GM12892 (cell line): Measurements from ENCODE around the gene SCLT1.

Experiments
- POLR2A ChIP-seq: IDR thresholded peaks from 2 replicates; pipeline ENCODE4 v1.6.1; 2011; ENCODE audit warnings: low read depth, low read length, control low read depth
- POLR2AphosphoS5 ChIP-seq: IDR thresholded peaks from 2 replicates; pipeline ENCODE4 v1.6.1; 2011; ENCODE audit warnings: low read depth, low read length, control low read depth

DNA sequence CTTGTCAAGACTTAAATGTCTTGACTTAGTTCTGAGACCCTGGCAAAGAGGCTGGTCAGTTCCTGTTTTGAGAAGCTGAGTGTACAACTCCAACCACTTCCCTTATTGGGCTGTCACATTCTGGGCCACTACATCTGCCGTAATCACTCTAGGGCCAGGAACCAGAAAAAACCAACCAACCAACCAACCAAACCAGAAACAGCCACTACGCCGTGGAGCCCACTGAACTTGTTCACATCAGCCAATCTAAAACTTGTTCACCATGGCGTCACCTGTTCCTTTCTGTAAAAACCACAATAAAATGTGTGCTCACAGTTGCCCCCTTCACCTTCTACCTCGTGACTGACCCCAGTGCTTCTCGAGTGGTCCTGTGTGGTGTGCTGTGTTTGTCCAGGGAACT is 176.5 kb downstream of the SCLT1 start:
- peak; percentile 23; the same call in 1 of the 2 replicates for TF ChIP-seq POLR2A
- no peak for TF ChIP-seq POLR2AphosphoS5
